GM12873 (cell line): ENCODE data around the gene MS4A8.
A peak's percentile ranks its signal among the peaks of the same experiment; 100 is the strongest.

Experiments used
- CTCF ChIP-seq: IDR thresholded peaks from 2 replicates; pipeline ENCODE4 v1.5.1; 2012; ENCODE audit warnings: low read depth, mild to moderate bottlenecking, moderate library complexity, low read length, control low read depth; ENCODE audit not compliant: insufficient read depth; ENCODE audit errors: missing control alignments

Gene MS4A8

GRCh38 chr11:60761436-60762190, 62.2 kb downstream of the MS4A8 start:
- no peak for TF ChIP-seq CTCF

- TF ChIP-seq CTCF = peak; percentile 69
These were observed 63.7 kb downstream of the MS4A8 start for GRCh38 chr11:60762851-60763691.

DNA sequence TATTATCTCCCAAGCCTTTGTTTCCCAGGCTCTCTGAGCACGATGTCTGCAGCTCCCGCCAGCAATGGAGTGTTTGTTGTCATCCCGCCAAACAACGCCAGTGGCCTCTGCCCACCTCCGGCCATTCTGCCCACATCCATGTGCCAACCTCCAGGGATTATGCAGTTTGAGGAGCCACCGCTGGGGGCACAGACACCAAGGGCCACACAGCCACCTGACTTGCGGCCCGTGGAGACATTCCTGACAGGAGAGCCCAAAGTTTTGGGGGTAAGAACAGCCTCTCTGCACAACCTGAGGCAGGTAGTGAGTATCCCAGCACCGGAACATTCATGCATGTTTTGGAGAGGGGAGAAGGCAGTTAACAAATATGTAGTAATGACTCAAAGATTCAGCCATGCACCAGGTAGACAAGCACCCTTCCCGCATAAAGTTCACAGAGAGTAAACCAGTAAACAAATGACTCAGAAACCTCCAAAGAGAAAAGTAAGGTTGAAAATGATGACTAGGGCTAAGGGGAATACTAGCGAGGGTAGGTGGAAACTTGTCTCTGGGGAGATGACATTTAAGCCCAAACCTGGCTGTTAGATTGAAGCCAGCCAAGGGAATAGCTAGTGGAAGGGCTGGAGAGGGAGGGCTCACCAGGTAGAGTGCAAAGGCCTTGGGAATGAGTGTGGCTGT, 64.4 kb downstream of the MS4A8 start:
- no peak for TF ChIP-seq CTCF

DNA sequence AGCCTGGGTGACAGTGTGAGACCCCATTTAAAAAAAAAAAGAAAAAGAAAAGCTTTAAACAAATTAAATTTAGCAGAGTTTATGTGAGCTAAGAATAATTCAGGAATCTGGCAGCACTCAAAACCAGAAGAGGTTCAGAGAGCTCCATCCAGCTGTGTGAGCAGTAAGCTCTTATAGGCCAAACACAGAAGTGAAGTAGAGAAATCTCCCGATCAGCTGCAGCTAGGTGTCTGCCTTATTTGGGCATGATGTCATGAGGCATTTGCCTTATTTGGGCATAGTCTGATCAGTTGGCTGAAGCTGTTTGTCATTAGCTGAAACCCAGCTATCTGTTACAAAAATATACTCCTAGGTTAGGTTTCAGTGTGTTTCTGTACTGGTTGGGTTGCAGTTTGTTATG, 65.5 kb downstream of the MS4A8 start:
- TF ChIP-seq CTCF = no peak

- TF ChIP-seq CTCF = no peak
These were observed 65.9 kb downstream of the MS4A8 start for GRCh38 chr11:60765355-60765754.
